Erythroblast (primary cell): ENCODE data around the gene SMURF1.

ENCODE experiments used
- GATA1 ChIP-seq: IDR thresholded peaks from 2 replicates; pipeline ENCODE4 v1.6.1; 2011; ENCODE audit warnings: low read depth, mild to moderate bottlenecking, control low read depth, low read length, moderate library complexity
- POLR2A ChIP-seq: IDR thresholded peaks from 2 replicates; pipeline ENCODE4 v1.6.1; 2011; ENCODE audit warnings: mild to moderate bottlenecking, low read length

DNA sequence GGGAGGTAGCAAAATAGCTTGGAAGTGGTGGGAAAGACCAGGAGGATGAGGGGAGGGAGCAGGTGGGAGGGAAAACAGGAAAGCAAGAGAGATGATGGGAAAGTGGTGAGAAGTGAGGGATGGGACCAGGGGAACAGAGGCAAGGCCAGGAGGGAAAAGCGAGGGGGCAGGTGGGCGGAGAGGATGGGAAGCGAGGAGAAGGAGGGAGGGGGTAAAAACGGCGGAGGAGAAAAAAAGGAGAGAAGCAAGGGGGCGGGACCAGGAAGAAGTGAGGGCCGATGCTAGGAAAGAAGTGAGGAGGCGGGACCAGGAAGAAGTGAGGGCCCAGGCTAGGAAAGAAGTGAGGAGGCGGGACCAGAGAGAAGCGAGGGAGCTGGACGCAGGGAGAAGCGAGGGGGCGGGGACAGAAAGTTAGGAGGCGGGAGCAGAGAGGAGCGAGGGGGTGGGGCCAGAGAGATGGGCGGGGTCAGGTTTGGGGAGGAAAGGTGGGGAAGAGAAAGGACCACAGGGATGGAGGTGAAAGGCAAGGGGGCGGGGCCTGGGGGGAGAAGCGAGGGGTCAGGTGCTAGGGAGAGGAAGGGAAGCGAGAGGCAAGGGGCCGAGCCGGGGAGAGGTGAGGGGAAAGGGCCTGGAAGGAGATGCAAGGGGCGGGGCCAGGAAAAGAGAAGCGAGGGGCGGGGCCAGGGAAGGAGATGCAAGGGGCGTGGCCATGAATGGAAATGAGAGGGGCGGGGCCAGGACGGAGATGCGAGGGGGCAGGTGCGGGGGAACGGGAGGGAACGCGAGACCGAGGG lies 984 bp downstream of the SMURF1 start:
- no peak for TF ChIP-seq POLR2A
- TF ChIP-seq GATA1, result no peak
